A673 (cell line): ENCODE data around the gene GET4.

Experiments used
- EZH2 ChIP-seq: fragments of 200-600 bp; sonication (generic); IDR thresholded peaks from 2 replicates; pipeline ENCODE4 v1.6.1; 2017; ENCODE audit warnings: borderline replicate concordance, low read depth, mild to moderate bottlenecking, mixed read lengths, antibody characterized with exemption, low read length; ENCODE audit not compliant: poor library complexity, severe bottlenecking
- TF ChIP-seq, protein P1 (sequence below): fragments of 300-800, 200-600 bp; sonication (generic); conservative IDR thresholded peaks from 2 replicates; pipeline ENCODE4 v1.5.1; 2017; ENCODE audit warnings: low read depth, mild to moderate bottlenecking, antibody characterized with exemption, low read length, moderate library complexity, mixed read lengths

DNA sequence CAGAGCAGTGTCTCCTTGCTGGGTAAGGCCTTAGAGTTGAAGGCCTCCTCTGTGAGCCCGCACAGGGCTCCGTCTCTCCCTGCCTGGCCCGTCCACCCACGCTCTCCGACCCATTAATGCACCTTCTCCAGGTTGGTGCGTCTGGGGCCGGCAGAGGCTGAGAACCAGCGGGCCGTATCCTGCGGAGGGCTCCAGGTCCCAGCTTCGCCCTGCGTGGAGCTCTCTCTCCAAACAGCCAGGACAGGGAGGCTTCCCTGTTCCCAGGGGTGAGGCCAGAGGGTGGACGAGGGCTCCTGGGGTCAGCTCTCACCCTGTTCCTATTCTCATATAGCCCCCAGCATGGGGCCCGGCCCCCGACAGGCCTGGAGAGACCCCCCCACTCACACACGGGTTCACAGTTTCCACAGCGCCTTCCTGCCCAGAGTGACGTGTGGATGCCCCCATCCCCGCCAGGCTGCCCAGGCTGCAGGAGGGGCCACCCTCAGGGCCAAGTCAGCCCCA is 34.6 kb downstream of the GET4 start:
- TF ChIP-seq, protein P1, sequence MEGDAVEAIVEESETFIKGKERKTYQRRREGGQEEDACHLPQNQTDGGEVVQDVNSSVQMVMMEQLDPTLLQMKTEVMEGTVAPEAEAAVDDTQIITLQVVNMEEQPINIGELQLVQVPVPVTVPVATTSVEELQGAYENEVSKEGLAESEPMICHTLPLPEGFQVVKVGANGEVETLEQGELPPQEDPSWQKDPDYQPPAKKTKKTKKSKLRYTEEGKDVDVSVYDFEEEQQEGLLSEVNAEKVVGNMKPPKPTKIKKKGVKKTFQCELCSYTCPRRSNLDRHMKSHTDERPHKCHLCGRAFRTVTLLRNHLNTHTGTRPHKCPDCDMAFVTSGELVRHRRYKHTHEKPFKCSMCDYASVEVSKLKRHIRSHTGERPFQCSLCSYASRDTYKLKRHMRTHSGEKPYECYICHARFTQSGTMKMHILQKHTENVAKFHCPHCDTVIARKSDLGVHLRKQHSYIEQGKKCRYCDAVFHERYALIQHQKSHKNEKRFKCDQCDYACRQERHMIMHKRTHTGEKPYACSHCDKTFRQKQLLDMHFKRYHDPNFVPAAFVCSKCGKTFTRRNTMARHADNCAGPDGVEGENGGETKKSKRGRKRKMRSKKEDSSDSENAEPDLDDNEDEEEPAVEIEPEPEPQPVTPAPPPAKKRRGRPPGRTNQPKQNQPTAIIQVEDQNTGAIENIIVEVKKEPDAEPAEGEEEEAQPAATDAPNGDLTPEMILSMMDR, result no peak
- TF ChIP-seq EZH2, result no peak
